WTC11 (cell line): ENCODE results near the gene MTUS2.

Experiments
- AFF4 ChIP-seq: sonication (generic); formaldehyde crosslinking; IDR thresholded peaks from 2 replicates; pipeline ENCODE4 v1.8.1; 2023; ENCODE audit warnings: mild to moderate bottlenecking, missing genetic modification reagents, borderline replicate concordance
- ATF2 ChIP-seq: sonication (generic); formaldehyde crosslinking; IDR thresholded peaks from 2 replicates; pipeline ENCODE4 v1.8.1; 2022; ENCODE audit warnings: low read depth, missing genetic modification reagents, borderline replicate concordance
- ATF6 ChIP-seq: sonication (generic); formaldehyde crosslinking; IDR thresholded peaks from 2 replicates; pipeline ENCODE4 v1.8.1; 2023; ENCODE audit warnings: mild to moderate bottlenecking, missing genetic modification reagents
- CBFB ChIP-seq: sonication (generic); formaldehyde crosslinking; IDR thresholded peaks from 2 replicates; pipeline ENCODE4 v1.8.1; 2022; ENCODE audit warnings: mild to moderate bottlenecking, low read depth, missing genetic modification reagents
- CTCF ChIP-seq: fragments of 200-600 bp; IDR thresholded peaks from 2 replicates; pipeline ENCODE4 v1.8.0; 2022; ENCODE audit warnings: antibody characterized with exemption
- E2F1 ChIP-seq: sonication (generic); formaldehyde crosslinking; IDR thresholded peaks from 2 replicates; pipeline ENCODE4 v1.8.0; 2022; ENCODE audit warnings: mild to moderate bottlenecking, missing genetic modification reagents
- ELF4 ChIP-seq: sonication (generic); formaldehyde crosslinking; IDR thresholded peaks from 2 replicates; pipeline ENCODE4 v1.8.1; 2022; ENCODE audit warnings: low read depth, mild to moderate bottlenecking, moderate library complexity, missing genetic modification reagents
- FOXP1 ChIP-seq: sonication (generic); formaldehyde crosslinking; IDR thresholded peaks from 2 replicates; pipeline ENCODE4 v1.8.0; 2022; ENCODE audit warnings: missing genetic modification reagents, mild to moderate bottlenecking, moderate library complexity, borderline replicate concordance
- GRHL2 ChIP-seq: fragments of 250-450 bp; sonication (Bioruptor Pico); IDR thresholded peaks from 2 replicates; pipeline ENCODE4 v1.8.0; 2022; ENCODE audit warnings: mild to moderate bottlenecking, moderate library complexity; ENCODE audit not compliant: insufficient replicate concordance, severe bottlenecking
- HMGXB4 ChIP-seq: sonication (generic); formaldehyde crosslinking; IDR thresholded peaks from 2 replicates; pipeline ENCODE4 v1.8.1; 2023; ENCODE audit warnings: mild to moderate bottlenecking, moderate library complexity, missing genetic modification reagents
- ZNF232 ChIP-seq: sonication (generic); formaldehyde crosslinking; IDR thresholded peaks from 2 replicates; pipeline ENCODE4 v1.8.0; 2022; ENCODE audit warnings: mild to moderate bottlenecking, missing genetic modification reagents

- no peak for TF ChIP-seq CTCF
- no peak for TF ChIP-seq GRHL2 (CRISPR knock-in tag)
- TF ChIP-seq E2F1 (CRISPR knock-in tag) = no peak
- no peak for TF ChIP-seq ZNF232 (CRISPR knock-in tag)
- TF ChIP-seq ELF4 (CRISPR knock-in tag) = no peak
- TF ChIP-seq HMGXB4 = no peak
- no peak for TF ChIP-seq ATF2
- no peak for TF ChIP-seq FOXP1 (CRISPR knock-in tag)
- no peak for TF ChIP-seq CBFB (CRISPR knock-in tag)
- no peak for TF ChIP-seq ATF6 (CRISPR knock-in tag)
- no peak for TF ChIP-seq AFF4 (CRISPR knock-in tag)
Observed at GRCh38 chr13:28967029-28967915, 147.1 kb downstream of the MTUS2 start.
